ENCODE measurements around the gene TBX5. TPM values are rescaled to one million over a fixed set of nuclear protein-coding genes. Genes with fewer than 3 reads are reported as not detected.

The TBX5 gene
- total RNA-seq, 6 donors from 2014 or later: 9.7 to 24.0 (median 17.9) TPM

GRCh38 chr12:114420182-114420943 is 14.4 kb upstream of the TBX5 start:
- no peaks in the 10 kb centered on the region for H3K36me3 ChIP-seq
- H3K4me1 ChIP-seq: no peaks in the 10 kb centered on the region
- H3K27me3 ChIP-seq: no peaks in the 10 kb centered on the region
- H3K4me3 ChIP-seq: no peak overlapping the region
- H3K27ac ChIP-seq: no peak overlapping the region
- TF ChIP-seq EP300 (IDR thresholded peaks at IDR 0.05) (no peak), CTCF (IDR thresholded peaks at IDR 0.05) (no peak), POLR2A (IDR thresholded peaks at IDR 0.05) (no peak), POLR2AphosphoS5 (IDR thresholded peaks at IDR 0.05) (no peak)
- 55 to 58% methylated on average over 8 of the region's 8 CpGs for WGBS, 2 donors
- no peaks in the 10 kb centered on the region for H3K9me3 ChIP-seq
- DNase-seq: no peak
- no peak for ATAC-seq (ENCODE audit: low FRiP score in 2 of 2)

- Histone ChIP-seq H3K4me1 (no peaks in the 10 kb centered on the region), H3K9me3 (no peaks in the 10 kb centered on the region), H3K27me3 (peaks cover 0 to 9% (median under 1%) of the 10 kb centered on the region in 4 donors), H3K27ac (no peak overlapping the region), H3K36me3 (no peaks in the 10 kb centered on the region), H3K4me3 (no peak overlapping the region)
- DNase-seq (no peak), ATAC-seq (ENCODE audit: low FRiP score in 2 of 2) (no peak)
- WGBS, 2 donors: 66% methylated on average over 4 of the region's 4 CpGs; no CpG with 5 or more reads in 1 of the 2 donors
- TF ChIP-seq POLR2A (IDR thresholded peaks at IDR 0.05) (no peak), CTCF (IDR thresholded peaks at IDR 0.05) (no peak), POLR2AphosphoS5 (IDR thresholded peaks at IDR 0.05) (no peak), EP300 (IDR thresholded peaks at IDR 0.05) (no peak)
These were observed 10.1 kb upstream of the TBX5 start for GRCh38 chr12:114416028-114416427.

- WGBS, 2 donors: 25 to 35% methylated on average over 5 to 7 of the region's 7 CpGs
- Histone ChIP-seq H3K4me1 (no peaks in the 10 kb centered on the region), H3K27me3 (peaks cover 0 to 9% (median 2%) of the 10 kb centered on the region in 4 donors), H3K4me3 (no peak overlapping the region), H3K9me3 (no peaks in the 10 kb centered on the region), H3K36me3 (no peaks in the 10 kb centered on the region), H3K27ac (peak overlapping the region in 1 of 4 donors; percentile 89)
- ATAC-seq (ENCODE audit: low FRiP score in 2 of 2) (no peak), DNase-seq (no peak)
- TF ChIP-seq POLR2AphosphoS5 (IDR thresholded peaks at IDR 0.05) (no peak), EP300 (IDR thresholded peaks at IDR 0.05) (no peak), POLR2A (IDR thresholded peaks at IDR 0.05) (no peak), CTCF (IDR thresholded peaks at IDR 0.05) (no peak)
These were observed 9.6 kb upstream of the TBX5 start for GRCh38 chr12:114415525-114415868.

GRCh38 chr12:114414866-114415524 is 9.1 kb upstream of the TBX5 start:
- Histone ChIP-seq H3K27ac (peak overlapping the region; percentile 69 to 89 (median 76)), H3K27me3 (peaks cover 0 to 9% (median 3%) of the 10 kb centered on the region in 4 donors), H3K9me3 (no peaks in the 10 kb centered on the region), H3K4me1 (no peaks in the 10 kb centered on the region), H3K36me3 (no peaks in the 10 kb centered on the region), H3K4me3 (peak overlapping the region in 2 of 4 donors; percentile 24 to 25)
- WGBS, 2 donors: 39% methylated on average over 10 to 11 of the region's 11 CpGs
- ATAC-seq (ENCODE audit: low FRiP score in 2 of 2) (no peak), DNase-seq (no peak)
- TF ChIP-seq POLR2AphosphoS5 (IDR thresholded peaks at IDR 0.05) (no peak), EP300 (IDR thresholded peaks at IDR 0.05) (no peak), POLR2A (IDR thresholded peaks at IDR 0.05) (no peak), CTCF (IDR thresholded peaks at IDR 0.05) (no peak)
